AG10803 (cell line): Measurements from ENCODE around the gene OCLN.

Source experiments
- DNase-seq: peaks from one replicate; pipeline ENCODE4 v3.0.0; 2010; ENCODE audit warnings: low read depth
- H3K4me3 ChIP-seq: 2 replicates; pipeline ENCODE4 v1.5.1; 2011; ENCODE audit warnings: mild to moderate bottlenecking, low read length, control low read depth
- TF ChIP-seq, protein P1 (sequence below): conservative IDR thresholded peaks from 2 replicates; pipeline ENCODE4 v1.5.1; 2011; ENCODE audit warnings: mild to moderate bottlenecking, low read length, control low read depth, inconsistent platforms

The OCLN gene

DNA sequence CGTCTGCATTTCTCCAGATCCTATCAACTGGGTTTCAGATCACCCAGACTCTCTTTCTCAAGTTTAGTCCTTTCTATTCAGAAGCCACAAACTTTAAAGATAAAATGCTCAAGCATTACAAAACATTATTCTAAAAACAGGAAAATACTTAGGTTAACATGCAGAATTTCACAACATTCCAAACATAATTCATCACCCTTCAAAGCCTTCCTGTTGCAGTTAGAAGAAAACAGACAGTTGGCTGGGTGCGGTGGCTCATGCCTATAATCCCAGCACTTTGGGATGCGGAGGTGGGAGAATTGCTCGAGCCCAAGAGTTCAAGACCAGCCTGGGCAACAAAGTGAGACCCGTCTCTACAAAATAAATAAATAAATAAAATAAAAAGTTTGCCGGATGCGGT is 7.7 kb upstream of the OCLN start:
- no peak overlapping the region for H3K4me3 ChIP-seq
- peak; percentile 66 for DNase-seq
- TF ChIP-seq, protein P1, sequence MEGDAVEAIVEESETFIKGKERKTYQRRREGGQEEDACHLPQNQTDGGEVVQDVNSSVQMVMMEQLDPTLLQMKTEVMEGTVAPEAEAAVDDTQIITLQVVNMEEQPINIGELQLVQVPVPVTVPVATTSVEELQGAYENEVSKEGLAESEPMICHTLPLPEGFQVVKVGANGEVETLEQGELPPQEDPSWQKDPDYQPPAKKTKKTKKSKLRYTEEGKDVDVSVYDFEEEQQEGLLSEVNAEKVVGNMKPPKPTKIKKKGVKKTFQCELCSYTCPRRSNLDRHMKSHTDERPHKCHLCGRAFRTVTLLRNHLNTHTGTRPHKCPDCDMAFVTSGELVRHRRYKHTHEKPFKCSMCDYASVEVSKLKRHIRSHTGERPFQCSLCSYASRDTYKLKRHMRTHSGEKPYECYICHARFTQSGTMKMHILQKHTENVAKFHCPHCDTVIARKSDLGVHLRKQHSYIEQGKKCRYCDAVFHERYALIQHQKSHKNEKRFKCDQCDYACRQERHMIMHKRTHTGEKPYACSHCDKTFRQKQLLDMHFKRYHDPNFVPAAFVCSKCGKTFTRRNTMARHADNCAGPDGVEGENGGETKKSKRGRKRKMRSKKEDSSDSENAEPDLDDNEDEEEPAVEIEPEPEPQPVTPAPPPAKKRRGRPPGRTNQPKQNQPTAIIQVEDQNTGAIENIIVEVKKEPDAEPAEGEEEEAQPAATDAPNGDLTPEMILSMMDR: no peak

DNA sequence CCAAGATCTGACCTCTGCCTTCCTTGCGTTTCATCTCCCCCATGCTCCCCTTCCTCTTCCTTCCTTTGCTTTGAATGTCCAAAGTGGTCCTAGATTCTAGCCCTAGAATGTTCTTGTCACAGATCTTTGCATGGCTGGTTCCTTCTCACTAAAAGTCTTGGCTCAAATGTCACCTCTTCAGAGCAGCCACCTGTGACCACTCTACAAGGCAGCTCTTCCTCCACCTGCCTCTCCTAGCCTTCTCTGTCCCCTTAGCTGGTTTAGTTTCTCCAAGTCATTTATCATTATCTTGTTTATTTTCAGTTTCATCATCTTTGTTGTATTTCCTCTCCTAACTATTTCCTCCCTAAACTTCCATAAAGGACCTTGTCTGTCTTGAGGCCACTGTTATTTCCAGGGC is 7.1 kb upstream of the OCLN start:
- TF ChIP-seq, protein P1: no peak
- H3K4me3 ChIP-seq: no peak overlapping the region
- no peak for DNase-seq

GRCh38 chr5:69489246-69489645 is 3.3 kb upstream of the OCLN start:
- peak; percentile 13 for DNase-seq
- TF ChIP-seq, protein P1: no peak

GRCh38 chr5:69491027-69491426 is 1.6 kb upstream of the OCLN start:
- TF ChIP-seq, protein P1: no peak
- H3K4me3 ChIP-seq: no peak overlapping the region
- no peak for DNase-seq

More at GRCh38 chr5:69489246-69489645, 3.3 kb upstream of the OCLN start:
- no peak overlapping the region for H3K4me3 ChIP-seq

DNA sequence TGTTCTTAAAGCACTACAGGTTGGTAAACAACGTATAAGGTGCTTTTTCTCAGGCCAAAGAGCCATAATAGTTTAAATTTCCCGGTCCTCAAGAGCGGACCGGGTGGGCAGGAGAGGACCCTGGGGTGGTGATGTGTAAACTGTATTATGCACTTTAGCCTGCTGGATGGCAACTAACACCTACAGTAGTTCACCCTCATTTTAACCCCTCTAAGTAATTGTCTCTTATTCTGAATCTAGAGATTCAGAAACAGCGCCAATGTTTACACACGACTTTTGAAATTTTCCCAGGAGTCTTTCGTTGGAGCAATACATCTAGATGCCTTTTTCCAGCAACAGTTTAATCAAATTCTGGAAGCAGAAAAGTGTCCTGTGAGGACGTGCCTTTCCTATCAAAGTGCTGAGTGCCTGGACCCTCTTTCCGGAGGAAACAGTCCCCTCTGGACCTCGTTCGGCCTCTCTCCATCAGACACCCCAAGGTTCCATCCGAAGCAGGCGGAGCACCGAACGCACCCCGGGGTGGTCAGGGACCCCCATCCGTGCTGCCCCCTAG is 676 bp upstream of the OCLN start:
- H3K4me3 ChIP-seq: peak overlapping the region; percentile 56; the same call in 1 of the 2 replicates
- no peak for DNase-seq
- TF ChIP-seq, protein P1: no peak

DNA sequence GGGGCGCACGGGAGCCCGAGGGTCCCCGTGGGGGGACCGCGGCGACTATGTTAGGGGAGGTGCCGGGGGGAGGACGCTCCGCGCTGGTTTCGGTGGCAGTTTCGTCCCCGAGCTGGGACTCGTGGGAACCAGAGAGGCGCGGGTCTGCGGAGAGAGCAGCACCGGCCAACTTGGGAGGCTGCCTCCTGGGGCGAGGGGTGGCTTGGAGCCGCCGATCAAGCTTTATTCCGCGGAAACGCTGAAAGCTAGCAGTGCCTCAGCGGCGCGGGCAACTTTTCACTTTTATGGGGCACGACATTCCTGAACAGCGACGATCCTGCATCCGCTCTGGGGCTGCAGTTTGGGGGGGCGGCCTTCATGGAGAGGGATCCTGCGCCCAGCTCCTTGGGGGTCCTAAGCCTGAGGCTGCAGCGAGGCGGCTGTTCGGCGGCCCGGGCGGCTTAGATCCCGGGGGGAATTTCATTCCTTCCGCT is 369 bp downstream of the OCLN start:
- TF ChIP-seq, protein P1: no peak
- no peak for DNase-seq
- peak overlapping the region; percentile 56 for H3K4me3 ChIP-seq

DNA sequence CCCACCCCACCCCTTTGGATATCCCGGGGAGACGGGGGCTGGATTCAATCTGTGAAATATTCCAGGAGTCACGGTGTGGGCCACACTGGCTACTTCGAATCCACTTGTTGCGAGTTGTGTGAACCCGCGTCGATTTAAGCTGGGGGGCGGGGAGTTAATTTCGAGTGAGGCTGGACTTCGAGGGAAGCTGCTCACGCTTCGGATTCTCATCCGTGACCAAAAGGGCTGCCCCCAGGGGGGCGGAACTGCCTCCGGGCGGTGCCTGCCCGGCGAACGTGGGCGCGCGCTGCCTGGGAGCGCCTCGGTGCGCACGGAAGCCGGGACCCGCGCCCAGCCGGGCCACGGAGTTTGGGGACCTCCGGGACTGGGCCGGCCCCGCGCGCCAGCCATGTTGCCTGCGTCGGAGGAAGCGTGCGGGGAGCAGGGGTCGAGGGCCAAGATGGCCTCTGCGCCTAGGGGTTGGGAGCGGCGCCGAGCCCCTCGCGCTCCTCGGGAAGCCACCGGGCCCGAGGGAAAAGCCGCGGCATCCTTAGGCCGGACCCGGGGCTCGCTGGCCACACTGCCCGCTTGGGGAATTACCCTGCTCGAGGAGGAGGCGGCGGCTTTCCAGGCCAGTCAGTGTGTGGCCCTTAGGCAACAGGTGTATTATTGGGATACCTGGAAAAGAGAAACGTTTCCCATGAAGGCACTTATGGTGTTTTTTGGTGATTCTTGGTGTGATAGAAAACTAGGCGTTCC is 975 bp downstream of the OCLN start:
- TF ChIP-seq, protein P1: no peak
- peak overlapping the region; percentile 56 for H3K4me3 ChIP-seq
- DNase-seq: peak; percentile 11
